ENCODE measurements around the gene APPL2. TPM values are rescaled to one million over a fixed set of nuclear protein-coding genes. Genes with fewer than 3 reads are reported as not detected.

The APPL2 gene
- total RNA-seq, 4 donors from 2014 or later: 30.9 to 52.3 (median 35.2) TPM

DNA sequence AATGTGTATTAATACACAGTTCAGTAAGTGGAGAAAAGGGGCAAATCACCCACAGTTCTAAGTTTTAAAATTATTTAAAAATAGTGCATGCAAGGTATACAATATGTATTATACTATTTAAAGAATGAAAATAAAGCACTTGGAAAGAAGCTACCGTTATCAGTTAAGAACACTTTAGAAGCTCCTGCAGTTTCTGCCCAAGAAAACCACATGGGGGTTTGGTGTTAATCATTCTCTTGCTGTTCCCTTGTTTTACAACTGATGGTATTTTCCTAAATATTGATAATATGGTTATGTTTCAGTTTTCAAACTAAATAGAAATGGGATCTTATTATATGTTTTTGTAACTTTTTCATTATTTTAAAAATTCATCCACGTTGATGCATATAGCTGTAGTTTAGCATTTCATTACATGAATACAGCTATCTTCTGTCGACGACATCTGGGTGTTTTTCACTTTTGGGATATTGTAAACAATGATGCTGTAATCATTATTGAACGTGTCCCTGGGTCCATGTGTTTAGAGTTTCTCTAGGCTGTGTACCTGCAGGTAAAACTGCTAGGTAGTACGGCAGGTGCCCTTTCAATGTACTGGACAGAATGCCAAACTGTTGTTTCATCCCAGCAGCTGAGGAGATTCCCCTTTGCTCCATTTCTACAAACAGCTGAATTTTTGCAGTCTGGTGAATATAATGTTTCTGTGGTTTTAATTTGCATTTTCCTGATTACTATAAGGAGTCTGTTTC lies 64.1 kb downstream of the APPL2 start:
- no peaks in the 10 kb centered on the region for H3K27me3 ChIP-seq
- DNase-seq: no peak
- H3K4me1 ChIP-seq: peaks cover 0 to under 1% (median 0%) of the 10 kb centered on the region in 3 donors
- peaks cover 0 to 97% (median 0%) of the 10 kb centered on the region in 3 donors for H3K36me3 ChIP-seq
- H3K4me3 ChIP-seq: no peak overlapping the region
- no peak overlapping the region for H3K27ac ChIP-seq
- TF ChIP-seq POLR2A (IDR thresholded peaks at IDR 0.05): no peak
- TF ChIP-seq, protein P1, sequence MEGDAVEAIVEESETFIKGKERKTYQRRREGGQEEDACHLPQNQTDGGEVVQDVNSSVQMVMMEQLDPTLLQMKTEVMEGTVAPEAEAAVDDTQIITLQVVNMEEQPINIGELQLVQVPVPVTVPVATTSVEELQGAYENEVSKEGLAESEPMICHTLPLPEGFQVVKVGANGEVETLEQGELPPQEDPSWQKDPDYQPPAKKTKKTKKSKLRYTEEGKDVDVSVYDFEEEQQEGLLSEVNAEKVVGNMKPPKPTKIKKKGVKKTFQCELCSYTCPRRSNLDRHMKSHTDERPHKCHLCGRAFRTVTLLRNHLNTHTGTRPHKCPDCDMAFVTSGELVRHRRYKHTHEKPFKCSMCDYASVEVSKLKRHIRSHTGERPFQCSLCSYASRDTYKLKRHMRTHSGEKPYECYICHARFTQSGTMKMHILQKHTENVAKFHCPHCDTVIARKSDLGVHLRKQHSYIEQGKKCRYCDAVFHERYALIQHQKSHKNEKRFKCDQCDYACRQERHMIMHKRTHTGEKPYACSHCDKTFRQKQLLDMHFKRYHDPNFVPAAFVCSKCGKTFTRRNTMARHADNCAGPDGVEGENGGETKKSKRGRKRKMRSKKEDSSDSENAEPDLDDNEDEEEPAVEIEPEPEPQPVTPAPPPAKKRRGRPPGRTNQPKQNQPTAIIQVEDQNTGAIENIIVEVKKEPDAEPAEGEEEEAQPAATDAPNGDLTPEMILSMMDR (IDR thresholded peaks at IDR 0.05): no peak
- 85% methylated on average over 6 of the region's 6 CpGs for WGBS, 2 donors
- no peaks in the 10 kb centered on the region for H3K9me3 ChIP-seq
- intact Hi-C loops (cut with DNase I): no loop called here

DNA sequence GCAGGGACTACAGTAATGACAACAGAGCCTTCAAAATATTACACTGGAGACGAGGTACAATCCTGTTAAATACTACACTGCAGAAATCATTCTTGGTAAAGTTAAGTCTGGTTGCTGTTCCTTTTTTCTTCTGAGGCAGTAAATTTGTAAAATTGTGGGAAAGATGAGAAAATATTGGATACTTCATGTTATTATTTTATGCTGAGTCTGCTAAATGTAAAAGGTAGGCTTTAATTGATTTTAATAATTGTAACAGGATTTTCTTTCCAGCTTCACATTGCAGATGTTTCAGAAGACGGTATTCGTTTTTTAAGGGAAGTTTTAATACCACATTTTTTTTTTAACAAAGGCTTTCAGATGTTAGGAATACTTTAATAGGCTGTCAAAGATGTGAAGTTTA lies 65.8 kb downstream of the APPL2 start:
- no peak for TF ChIP-seq POLR2A (IDR thresholded peaks at IDR 0.05)
- TF ChIP-seq, protein P1 (IDR thresholded peaks at IDR 0.05): no peak
- intact Hi-C loops (cut with DNase I): no loop called here
- no peak overlapping the region for H3K27ac ChIP-seq
- DNase-seq: no peak
- WGBS, 2 donors: 94 to 95% methylated on average over 3 of the region's 3 CpGs
- no peak overlapping the region for H3K4me3 ChIP-seq
- H3K27me3 ChIP-seq: no peaks in the 10 kb centered on the region
- H3K36me3 ChIP-seq: peaks cover 0 to 97% (median 2%) of the 10 kb centered on the region in 3 donors
- H3K4me1 ChIP-seq: peaks cover 0 to 8% (median 0%) of the 10 kb centered on the region in 3 donors
- no peaks in the 10 kb centered on the region for H3K9me3 ChIP-seq

DNA sequence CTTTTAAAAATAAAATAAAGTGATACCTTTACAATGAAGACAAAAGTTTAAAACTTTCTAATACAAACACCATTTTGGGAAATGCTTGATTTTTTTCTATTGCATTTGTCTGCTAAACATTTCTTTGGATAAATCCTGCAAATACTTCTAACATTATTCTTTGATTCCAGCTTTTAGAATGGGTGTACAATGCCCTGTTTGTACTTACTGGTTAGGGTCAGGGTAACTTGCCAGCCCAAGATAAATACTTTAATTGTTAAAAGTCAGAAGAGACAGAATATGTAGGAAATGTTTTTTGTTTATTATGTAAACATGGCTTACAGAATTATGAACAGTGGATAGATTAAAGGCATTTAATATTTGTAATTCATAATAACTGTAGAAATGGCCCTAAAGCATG lies 68.0 kb downstream of the APPL2 start:
- Histone ChIP-seq H3K36me3 (peaks cover 0 to 97% (median 19%) of the 10 kb centered on the region in 3 donors), H3K9me3 (no peaks in the 10 kb centered on the region), H3K27me3 (no peaks in the 10 kb centered on the region), H3K4me3 (no peak overlapping the region), H3K27ac (no peak overlapping the region), H3K4me1 (peaks cover 0 to 8% (median 0%) of the 10 kb centered on the region in 3 donors)
- no peak for TF ChIP-seq POLR2A (IDR thresholded peaks at IDR 0.05)
- TF ChIP-seq, protein P1 (IDR thresholded peaks at IDR 0.05): no peak
- intact Hi-C loops (cut with DNase I): no loop called here
- DNase-seq: no peak

DNA sequence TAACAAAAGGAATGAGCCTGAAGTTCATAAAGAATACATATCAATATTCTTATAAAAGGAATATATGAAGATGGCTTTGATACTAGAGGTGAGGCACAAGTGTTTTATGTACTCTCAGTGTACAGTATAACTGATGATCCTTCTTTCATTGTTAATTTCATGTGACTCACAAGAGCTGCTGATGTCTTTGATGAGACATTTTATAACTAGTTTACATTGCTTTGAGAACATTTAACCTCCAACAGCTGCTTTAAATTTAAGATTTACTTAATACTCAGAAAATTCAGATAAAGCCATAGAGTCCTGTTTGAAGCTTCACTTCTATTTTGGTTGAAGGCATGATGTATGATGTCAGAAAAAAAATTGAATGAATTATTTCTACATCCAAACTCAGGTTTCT lies 68.6 kb downstream of the APPL2 start:
- H3K36me3 ChIP-seq: peaks cover 7 to 98% (median 22%) of the 10 kb centered on the region in 3 donors
- H3K9me3 ChIP-seq: no peaks in the 10 kb centered on the region
- intact Hi-C loops (cut with DNase I): no loop called here
- no peaks in the 10 kb centered on the region for H3K27me3 ChIP-seq
- H3K4me1 ChIP-seq: peaks cover 0 to 8% (median 0%) of the 10 kb centered on the region in 3 donors
- DNase-seq: no peak
- H3K4me3 ChIP-seq: no peak overlapping the region
- no peak overlapping the region for H3K27ac ChIP-seq
- TF ChIP-seq POLR2A (IDR thresholded peaks at IDR 0.05): no peak
- TF ChIP-seq, protein P1 (IDR thresholded peaks at IDR 0.05): no peak

DNA sequence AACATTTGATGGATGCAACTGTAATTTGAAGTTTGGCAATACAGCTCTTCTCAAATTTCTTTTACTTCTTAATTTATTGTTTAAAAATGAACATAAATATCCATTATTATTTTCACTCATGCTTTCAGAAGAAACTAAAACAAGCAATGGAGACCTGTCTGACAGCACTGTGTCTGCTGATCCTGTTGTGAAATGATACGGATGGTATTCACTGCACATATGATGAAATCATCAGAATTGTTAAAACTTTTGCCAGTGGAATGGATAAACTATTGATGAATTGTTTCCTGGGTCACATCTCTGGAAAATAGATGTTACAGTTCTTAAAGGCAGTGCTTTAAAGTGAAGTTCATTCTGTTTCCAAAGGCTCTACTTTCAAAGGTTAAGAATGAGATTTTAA lies 69.2 kb downstream of the APPL2 start:
- Histone ChIP-seq H3K4me3 (no peak overlapping the region), H3K27me3 (no peaks in the 10 kb centered on the region), H3K4me1 (peaks cover 0 to 8% (median 0%) of the 10 kb centered on the region in 3 donors), H3K27ac (no peak overlapping the region), H3K9me3 (no peaks in the 10 kb centered on the region), H3K36me3 (peaks cover 11 to 99% (median 22%) of the 10 kb centered on the region in 3 donors)
- intact Hi-C loops (cut with DNase I): no loop called here
- WGBS, 2 donors: 57 to 69% methylated on average over 1 of the region's 1 CpG
- no peak for DNase-seq
- no peak for TF ChIP-seq POLR2A (IDR thresholded peaks at IDR 0.05)
- TF ChIP-seq, protein P1 (IDR thresholded peaks at IDR 0.05): no peak

All from esophagus squamous epithelium (tissue), 5 donors.